HepG2 (cell line): ENCODE measurements around the gene PSMB10. TPM values are rescaled to one million over a fixed set of nuclear protein-coding genes. Genes with fewer than 3 reads are reported as not detected.

Source experiments
- CBFB ChIP-seq: sonication (generic); formaldehyde crosslinking; IDR thresholded peaks from 2 replicates; pipeline ENCODE4 v1.4.0; 2020; ENCODE audit warnings: missing genetic modification reagents
- CTCF ChIP-seq: sonication (generic); formaldehyde crosslinking; IDR thresholded peaks from 2 replicates; pipeline ENCODE4 v1.5.0; 2020; ENCODE audit warnings: mild to moderate bottlenecking, missing genetic modification reagents, moderate library complexity
- FOXA3 ChIP-seq: IDR thresholded peaks from 2 replicates; pipeline ENCODE4 v1.6.1; 2016; ENCODE audit warnings: missing genetic modification reagents, missing compliant biosample characterization
- MZF1 ChIP-seq: sonication (generic); formaldehyde crosslinking; IDR thresholded peaks from 2 replicates; pipeline ENCODE4 v1.8.1; 2023; ENCODE audit warnings: mild to moderate bottlenecking, missing genetic modification reagents, borderline replicate concordance
- NCOR1 ChIP-seq: fragments of 200-600 bp; sonication (generic); IDR thresholded peaks from 2 replicates; pipeline ENCODE4 v1.7.0; 2017; ENCODE audit warnings: antibody characterized with exemption, low read length, borderline replicate concordance
- PRDM10 ChIP-seq: sonication (generic); formaldehyde crosslinking; IDR thresholded peaks from 2 replicates; pipeline ENCODE4 v1.4.0; 2020; ENCODE audit warnings: low read depth, missing genetic modification reagents
- SRSF4 ChIP-seq: fragments of 200-400 bp; formaldehyde crosslinking; IDR thresholded peaks from one replicate; pipeline ENCODE4 v1.6.1; 2018; ENCODE audit warnings: mild to moderate bottlenecking, low read depth, low read length, moderate library complexity; ENCODE audit not compliant: poor library complexity, severe bottlenecking
- TCF7L2 ChIP-seq: IDR thresholded peaks from 2 replicates; pipeline ENCODE4 v1.6.1; 2011; ENCODE audit warnings: mild to moderate bottlenecking, low read depth, low read length, moderate library complexity
- TP53 ChIP-seq: sonication (generic); formaldehyde crosslinking; conservative IDR thresholded peaks from 2 replicates; pipeline ENCODE4 v1.4.0; 2020; ENCODE audit warnings: missing genetic modification reagents
- ZBTB7A ChIP-seq: sonication (generic); formaldehyde crosslinking; IDR thresholded peaks from 2 replicates; pipeline ENCODE4 v1.8.0; 2022; ENCODE audit warnings: mild to moderate bottlenecking, missing genetic modification reagents
- ZMYM4 ChIP-seq: sonication (generic); formaldehyde crosslinking; IDR thresholded peaks from 2 replicates; pipeline ENCODE4 v1.8.1; 2023; ENCODE audit warnings: mild to moderate bottlenecking, missing genetic modification reagents
- ZNF138 ChIP-seq: sonication (generic); formaldehyde crosslinking; IDR thresholded peaks from 2 replicates; pipeline ENCODE4 v1.5.0; 2020; ENCODE audit warnings: mild to moderate bottlenecking, low read depth, missing genetic modification reagents
- ZNF180 ChIP-seq: sonication (generic); formaldehyde crosslinking; IDR thresholded peaks from 2 replicates; pipeline ENCODE4 v1.4.0; 2020; ENCODE audit warnings: low read depth, missing genetic modification reagents, borderline replicate concordance
- ZNF235 ChIP-seq: sonication (generic); formaldehyde crosslinking; IDR thresholded peaks from 2 replicates; pipeline ENCODE4 v1.8.1; 2023; ENCODE audit warnings: mild to moderate bottlenecking, missing genetic modification reagents, borderline replicate concordance
- ZNF256 ChIP-seq: sonication (generic); formaldehyde crosslinking; conservative IDR thresholded peaks from 2 replicates; pipeline ENCODE4 v1.4.0; 2020; ENCODE audit warnings: missing genetic modification reagents
- ZNF337 ChIP-seq: sonication (generic); formaldehyde crosslinking; IDR thresholded peaks from 2 replicates; pipeline ENCODE4 v1.5.1; 2020; ENCODE audit warnings: missing genetic modification reagents, low read depth, mild to moderate bottlenecking, borderline replicate concordance
- ZNF512 ChIP-seq: sonication (generic); formaldehyde crosslinking; IDR thresholded peaks from 2 replicates; pipeline ENCODE4 v1.4.0; 2020; ENCODE audit warnings: mild to moderate bottlenecking, missing genetic modification reagents
- ZNF513 ChIP-seq: sonication (generic); formaldehyde crosslinking; conservative IDR thresholded peaks from 2 replicates; pipeline ENCODE4 v1.5.0; 2020; ENCODE audit warnings: missing genetic modification reagents
- ZNF558 ChIP-seq: sonication (generic); formaldehyde crosslinking; IDR thresholded peaks from 2 replicates; pipeline ENCODE4 v1.9.0; 2022; ENCODE audit warnings: mild to moderate bottlenecking, missing genetic modification reagents, borderline replicate concordance
- ZNF709 ChIP-seq: sonication (generic); formaldehyde crosslinking; IDR thresholded peaks from 2 replicates; pipeline ENCODE4 v1.5.0; 2020; ENCODE audit warnings: mild to moderate bottlenecking, missing genetic modification reagents
- polyA plus RNA-seq, 8 experiments: library from polyadenylated mRNA; depleted of rRNA in 3 of 8; stranded (reverse) in 7 of 8; unstranded in 1 of 8; fragments of >200 nt; fragmentation: Illumina TruSeq in 4 of 8; extraction: Trizol in 4 of 8; gene quantifications; 2 replicates each; pipeline versions ENCODE4 v1.2.1 to v1.2.3, GENCODE V29; 2011 to 2016; ENCODE audit warnings: low read depth in 4 of 8, missing spikeins in 1 of 8, mixed read lengths in 1 of 8; ENCODE audit not compliant: insufficient read depth in 1 of 8
- total RNA-seq, 5 experiments: library from RNA; depleted of rRNA; stranded (reverse); fragments of >200 nt; fragmentation: Illumina TruSeq; extraction: Trizol; gene quantifications; 2 replicates each; pipeline ENCODE4 v1.2.3, GENCODE V29; 2016; ENCODE audit warnings: low read depth in 1 of 5

PSMB10 gene
- total and polyA plus RNA-seq, 2 of the 13 experiments (the other 11 are each of a cell fraction or from before 2014, with no cell fraction given) = 12.7 to 65.9 TPM

GRCh38 chr16:67928561-67929364 lies 7.9 kb downstream of the PSMB10 start (continued):
- TF ChIP-seq PRDM10 (no peak), ZNF558 (no peak), NCOR1 (no peak), ZNF709 (CRISPR knock-in tag) (no peak), ZNF138 (CRISPR knock-in tag) (no peak), CTCF (CRISPR knock-in tag) (peak; percentile 99), ZNF235 (CRISPR knock-in tag) (no peak), TCF7L2 (no peak), ZNF512 (CRISPR knock-in tag) (no peak), CBFB (CRISPR knock-in tag) (no peak), ZMYM4 (CRISPR knock-in tag) (no peak), SRSF4 (no peak), MZF1 (no peak), ZNF337 (CRISPR knock-in tag) (no peak), TP53 (CRISPR knock-in tag) (no peak), ZBTB7A (CRISPR knock-in tag) (no peak), ZNF513 (no peak), FOXA3 (CRISPR knock-in tag) (peak; percentile 31; the same call in 1 of the 2 replicates), ZNF256 (CRISPR knock-in tag) (no peak), ZNF180 (CRISPR knock-in tag) (no peak)
